NOMO-1 (cell line): ENCODE results near the gene NKX2-3.

Experiments
- DNase-seq, 2 experiments: peaks; one replicate each; lab custom pipeline; 2025; ENCODE audit not compliant: unreplicated experiment in 2 of 2; lab: John Stamatoyannopoulos, UW

Gene NKX2-3

DNA sequence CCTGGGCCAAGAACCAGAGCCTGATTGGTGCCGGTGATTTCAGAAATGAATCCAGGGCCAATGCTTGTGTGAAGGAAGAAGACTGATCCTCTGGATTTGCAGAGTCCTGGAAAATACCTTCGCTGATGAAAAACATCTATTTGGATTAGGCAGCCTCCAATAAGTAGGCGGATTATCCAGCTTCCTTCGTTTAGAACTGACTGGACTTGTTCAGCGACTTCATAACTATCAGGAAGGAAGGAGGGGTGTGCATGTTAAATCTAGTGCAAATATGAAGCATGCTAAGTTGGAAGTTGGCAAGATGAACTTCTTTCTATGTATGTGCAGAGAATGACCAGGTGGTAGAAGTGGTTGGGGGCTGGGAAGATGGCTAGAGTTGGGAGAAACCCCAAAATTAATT is 41.0 kb downstream of the NKX2-3 start:
- DNase-seq = no peak

DNA sequence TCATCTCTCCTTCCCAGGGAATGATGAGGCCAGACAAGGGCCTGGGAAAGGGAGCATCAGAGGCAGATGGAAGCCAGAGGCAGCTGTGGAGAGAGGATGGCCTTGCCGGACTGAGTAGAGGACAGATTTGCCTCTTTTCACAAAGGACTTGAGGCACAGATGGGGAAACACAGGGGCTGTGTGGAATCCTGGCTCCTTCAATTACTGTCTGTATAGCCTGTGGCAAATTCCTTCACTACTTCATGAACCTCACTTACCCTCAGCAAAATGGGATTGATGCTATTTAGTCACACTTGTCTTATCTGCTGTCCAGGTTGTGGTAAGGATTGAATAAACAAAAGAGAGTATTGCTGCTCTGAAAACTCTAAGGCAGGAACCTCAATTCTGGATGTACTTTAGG is 47.2 kb downstream of the NKX2-3 start:
- no peak for DNase-seq

GRCh38 chr10:99582255-99582770 is 49.6 kb downstream of the NKX2-3 start:
- no peak for DNase-seq

- no peak for DNase-seq
Observed at GRCh38 chr10:99583687-99584086, 50.9 kb downstream of the NKX2-3 start.
